IMR-90 (cell line): ENCODE data around the gene MYH16. TPM values are rescaled to one million over a fixed set of nuclear protein-coding genes. Genes with fewer than 3 reads are reported as not detected.

Source experiments
- ATAC-seq: fragments of 200-7000 bp; cut with Tn5 transposase; 2 replicates; pipeline ENCODE4 v1.9.1; 2020; ENCODE audit warnings: low read depth, mild to moderate bottlenecking, moderate library complexity
- BruUV-seq: library from RNA; stranded (reverse); fragments of 400-500 nt; replicated peaks from 2 replicates; lab custom pipeline; 2021; lab: Mats Ljungman, UMichigan
- CTCF ChIA-PET: fragments of 300-600 bp; formaldehyde crosslinking; extraction: SDS; loops from one replicate; lab custom pipeline; 2021; ENCODE audit warnings: antibody characterized with exemption; lab: Yijun Ruan, JAX
- POLR2A ChIA-PET: fragments of 300-600 bp; sonication (Branson Sonifier 250); formaldehyde crosslinking; loops from one replicate; lab custom pipeline; 2022; ENCODE audit warnings: antibody characterized with exemption; ENCODE audit not compliant: unreplicated experiment; lab: Charles Lee
- DNase-seq: peaks from one replicate; pipeline ENCODE4 v3.0.0; 2013
- H2AFZ ChIP-seq: replicated peaks from 2 replicates; pipeline ENCODE3; 2013; ENCODE audit warnings: low read length, mild to moderate bottlenecking; ENCODE audit not compliant: poor library complexity
- H2AK5ac ChIP-seq: 2 replicates; pipeline ENCODE4 v1.6.1; 2013; ENCODE audit warnings: low read depth, low read length, inconsistent platforms
- H2AK9ac ChIP-seq: replicated peaks from 2 replicates; pipeline ENCODE3; 2013; ENCODE audit warnings: mild to moderate bottlenecking, low read depth, low read length, moderate library complexity; ENCODE audit not compliant: poor library complexity
- H2BK120ac ChIP-seq: 2 replicates; pipeline ENCODE4 v1.6.1; 2013; ENCODE audit warnings: low read depth, low read length, inconsistent platforms
- H2BK15ac ChIP-seq: 3 replicates; pipeline ENCODE4 v1.6.1; 2013; ENCODE audit warnings: low read depth, low read length, inconsistent platforms
- H2BK20ac ChIP-seq: 2 replicates; pipeline ENCODE4 v1.6.1; 2013; ENCODE audit warnings: low read depth, mild to moderate bottlenecking, inconsistent platforms, low read length, moderate library complexity
- H2BK5ac ChIP-seq: 2 replicates; pipeline ENCODE4 v1.6.1; 2013; ENCODE audit warnings: mild to moderate bottlenecking, low read depth, low read length, inconsistent platforms; ENCODE audit not compliant: poor library complexity, severe bottlenecking
- H3K14ac ChIP-seq: replicated peaks from 2 replicates; pipeline ENCODE4 v1.6.1; 2013; ENCODE audit warnings: low read depth, low read length, inconsistent platforms
- H3K18ac ChIP-seq: 2 replicates; pipeline ENCODE4 v1.6.1; 2013; ENCODE audit warnings: low read depth, low read length, control low read depth
- H3K23ac ChIP-seq: 2 replicates; pipeline ENCODE4 v1.6.1; 2013; ENCODE audit warnings: low read depth, low read length, inconsistent platforms
- H3K27ac ChIP-seq: 2 replicates; pipeline ENCODE4 v1.5.1; 2013; ENCODE audit warnings: mild to moderate bottlenecking, control low read depth, low read length; ENCODE audit not compliant: insufficient read depth
- H3K27me3 ChIP-seq: 2 replicates; pipeline ENCODE4 v1.6.1; 2013; ENCODE audit warnings: low read length; ENCODE audit not compliant: control insufficient read depth, insufficient read depth
- H3K36me3 ChIP-seq: 2 replicates; pipeline ENCODE4 v1.6.1; 2013; ENCODE audit warnings: low read length, mixed read lengths; ENCODE audit not compliant: control insufficient read depth, insufficient read depth
- H3K4ac ChIP-seq: 2 replicates; pipeline ENCODE4 v1.6.1; 2013; ENCODE audit warnings: low read depth, low read length, inconsistent platforms
- H3K4me1 ChIP-seq: 2 replicates; pipeline ENCODE4 v1.6.1; 2013; ENCODE audit warnings: low read length, mixed read lengths; ENCODE audit not compliant: control insufficient read depth, insufficient read depth
- H3K4me2 ChIP-seq: 2 replicates; pipeline ENCODE4 v1.6.1; 2013; ENCODE audit warnings: low read depth, mild to moderate bottlenecking, control low read depth, low read length, moderate library complexity
- H3K4me3 ChIP-seq: 2 replicates; pipeline ENCODE4 v1.5.1; 2013; ENCODE audit warnings: low read depth, mild to moderate bottlenecking, control low read depth, low read length, moderate library complexity; ENCODE audit not compliant: insufficient read depth
- H3K56ac ChIP-seq: 2 replicates; pipeline ENCODE4 v1.6.1; 2013; ENCODE audit warnings: low read length, inconsistent platforms; ENCODE audit not compliant: insufficient read depth; ENCODE audit errors: extremely low read depth
- H3K79me1 ChIP-seq, 2 experiments: 2 replicates each; pipeline ENCODE4 v1.6.1; 2013; ENCODE audit warnings: low read length in 2 of 2, inconsistent platforms in 1 of 2, low read depth in 1 of 2
- H3K9ac ChIP-seq: 2 replicates; pipeline ENCODE4 v1.6.1; 2013; ENCODE audit warnings: low read depth, low read length, control low read depth
- H3K9me1 ChIP-seq: 2 replicates; pipeline ENCODE4 v1.6.1; 2013; ENCODE audit warnings: low read length, inconsistent platforms; ENCODE audit not compliant: insufficient read depth
- H3K9me3 ChIP-seq: 2 replicates; pipeline ENCODE4 v1.6.1; 2013; ENCODE audit warnings: low read length; ENCODE audit not compliant: control insufficient read depth, insufficient read depth
- H4K20me1 ChIP-seq: 2 replicates; pipeline ENCODE4 v1.6.1; 2013; ENCODE audit warnings: low read length, inconsistent platforms; ENCODE audit not compliant: insufficient read depth
- H4K5ac ChIP-seq: 2 replicates; pipeline ENCODE4 v1.6.1; 2013; ENCODE audit warnings: mild to moderate bottlenecking, low read depth, low read length, control low read depth
- H4K8ac ChIP-seq, 2 experiments: 2 replicates each; pipeline ENCODE4 v1.6.1; 2013; ENCODE audit warnings: low read depth in 2 of 2, low read length in 2 of 2, control low read depth in 1 of 2, inconsistent platforms in 1 of 2
- H4K91ac ChIP-seq: 2 replicates; pipeline ENCODE4 v1.6.1; 2013; ENCODE audit warnings: low read depth, low read length, inconsistent platforms; ENCODE audit not compliant: insufficient read depth
- BHLHE40 ChIP-seq: fragments of 150-350 bp; IDR thresholded peaks from 2 replicates; pipeline ENCODE4 v1.6.1; 2016; ENCODE audit warnings: mild to moderate bottlenecking, low read depth, low read length
- CEBPB ChIP-seq: IDR thresholded peaks from 2 replicates; pipeline ENCODE4 v1.6.1; 2012; ENCODE audit warnings: low read depth, low read length, improper control_type of control experiment
- FOS ChIP-seq: fragments of 150-350 bp; IDR thresholded peaks from 2 replicates; pipeline ENCODE4 v1.6.1; 2016; ENCODE audit warnings: low read depth, low read length
- NFE2L2 ChIP-seq: fragments of 150-350 bp; IDR thresholded peaks from 2 replicates; pipeline ENCODE4 v1.6.1; 2016; ENCODE audit warnings: low read depth, mild to moderate bottlenecking, low read length
- RAD21 ChIP-seq: IDR thresholded peaks from 2 replicates; pipeline ENCODE4 v1.6.1; 2012; ENCODE audit warnings: low read length, improper control_type of control experiment
- RCOR1 ChIP-seq: IDR thresholded peaks from 2 replicates; pipeline ENCODE4 v1.6.1; 2012; ENCODE audit warnings: mild to moderate bottlenecking, low read length, improper control_type of control experiment; ENCODE audit not compliant: insufficient replicate concordance
- SMC3 ChIP-seq: fragments of 150-350 bp; IDR thresholded peaks from 2 replicates; pipeline ENCODE4 v1.6.1; 2016; ENCODE audit warnings: low read depth, mild to moderate bottlenecking, antibody characterized with exemption, low read length, moderate library complexity
- WGBS, 2 experiments: methylation state at CpG; one replicate each; pipeline versions ENCODE4 v1.1.5 to v1.1.7; 2013; ENCODE audit warnings: missing lambda C conversion rate in 2 of 2; ENCODE audit not compliant: insufficient read length in 1 of 2; ENCODE audit errors: extremely low coverage in 2 of 2; 5-methylcytosine and 5-hydroxymethylcytosine counted together
- dilution Hi-C: fragments of 300-500 bp; cut with HindIII; formaldehyde crosslinking; loops from one replicate; pipeline ENCODE4 v1.14.3; 2018; ENCODE audit warnings: low sequenced_read_pairs; ENCODE audit not compliant: unreplicated experiment
- in situ Hi-C: fragments of 300-500 bp; cut with MboI; formaldehyde crosslinking; loops from 3 replicates; pipeline ENCODE4 v1.14.3; 2019; ENCODE audit warnings: low sequenced_read_pairs, inconsistent platforms, mixed read lengths
- intact Hi-C: fragments of 100-400 bp; cut with micrococcal nuclease; formaldehyde crosslinking; loops from 2 replicates; pipeline ENCODE4 v1.10.0; 2022
- polyA plus RNA-seq, 3 experiments: library from polyadenylated mRNA; depleted of rRNA; stranded (reverse); fragments of >200 nt; gene quantifications; 2 replicates each; pipeline ENCODE4 v1.2.3, GENCODE V29; 2012; ENCODE audit warnings: low replicate concordance in 1 of 3
- total RNA-seq: library from RNA; depleted of rRNA; stranded (reverse); fragments of >200 nt; gene quantifications from 2 replicates; pipeline ENCODE4 v1.2.3, GENCODE V29; 2012

The MYH16 gene
- total and polyA plus RNA-seq, 2 of the 4 experiments (the other 2 are of a cell fraction): 0.09 to 0.18 TPM

DNA sequence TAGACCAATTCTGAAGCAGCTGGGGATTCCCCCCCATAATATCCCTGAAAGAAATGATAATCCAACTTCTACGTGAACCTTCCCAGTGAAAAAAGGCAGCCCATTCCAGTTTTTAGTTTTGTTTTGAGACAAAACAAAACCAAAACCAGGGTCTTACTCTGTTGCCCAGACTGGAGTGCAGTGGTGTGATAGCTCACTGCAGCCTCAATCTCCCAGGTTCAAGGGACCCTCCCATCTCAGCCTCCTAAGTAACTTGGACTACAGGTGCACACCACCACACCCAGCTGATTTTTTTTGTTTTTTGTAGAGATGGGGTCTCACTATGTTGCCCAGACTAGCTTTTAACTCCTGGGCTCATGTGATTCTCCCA is 40.5 kb downstream of the MYH16 start:
- Histone ChIP-seq H3K4ac (no peak overlapping the region), H3K27me3 (no peaks in the 10 kb centered on the region), H4K20me1 (no peaks in the 10 kb centered on the region), H3K14ac (no peak overlapping the region), H3K9me3 (peaks cover 7% of the 10 kb centered on the region), H3K4me3 (no peak overlapping the region), H4K8ac (no peak overlapping the region), H2BK5ac (no peak overlapping the region), H2AK5ac (no peak overlapping the region), H3K18ac (no peak overlapping the region), H2BK15ac (no peak overlapping the region), H3K4me1 (no peaks in the 10 kb centered on the region), H2AK9ac (no peak overlapping the region), H2BK20ac (no peak overlapping the region), H4K91ac (no peak overlapping the region), H4K5ac (no peak overlapping the region), H3K79me1 (no peaks in the 10 kb centered on the region), H3K9ac (no peak overlapping the region), H3K27ac (no peak overlapping the region), H2BK120ac (no peak overlapping the region), H3K9me1 (peaks cover 2% of the 10 kb centered on the region; the same call in 1 of the 2 replicates), H3K4me2 (no peak overlapping the region), H3K36me3 (no peaks in the 10 kb centered on the region), H3K56ac (no peak overlapping the region), H3K23ac (no peak overlapping the region), H2AFZ (no peak overlapping the region)
- DNase-seq: no peak
- BruUV-seq: no TSS peak
- 80% methylated on average over 1 of the region's 1 CpG; no CpG with 5 or more reads in 1 of the 2 experiments for WGBS, 2 experiments
- ChIA-PET POLR2A (no interaction called here), CTCF (interaction anchor here (0.5 to 1.3 kb wide), 2 partner anchors 227 to 297 kb away, joined by 3 read pairs; no protein-coding TSS in a partner anchor)
- in situ Hi-C loops (no loop called here), intact Hi-C loops (loop anchor here (1.0 kb wide), 2 partner anchors 171 to 273 kb away; no protein-coding TSS in a partner anchor), dilution Hi-C loops (no loop called here)
- no peak for ATAC-seq
- TF ChIP-seq CEBPB: no peak
- no peak for TF ChIP-seq RAD21
- no peak for TF ChIP-seq RCOR1
- TF ChIP-seq NFE2L2: no peak
- no peak for TF ChIP-seq BHLHE40
- no peak for TF ChIP-seq FOS
- TF ChIP-seq SMC3: no peak
